ENCODE measurements around the gene ZG16B.

The ZG16B gene

GRCh38 chr16:2799859-2800226 lies 30.3 kb upstream of the ZG16B start:
- H3K4me3 ChIP-seq (ENCODE audit: low read depth, low read length): no peak overlapping the region
- ChIA-PET CTCF (interaction anchor here (1.5 kb wide), 1 partner anchor 39 kb away, joined by 6 read pairs; no protein-coding TSS in a partner anchor), POLR2A (interaction anchor here (0.7 kb wide), 1 partner anchor 32 kb away, joined by 3 read pairs; no protein-coding TSS in a partner anchor)
- no peak overlapping the region for H3K27ac ChIP-seq (ENCODE audit: extremely low read depth, low read depth, low read length)
- H3K9me3 ChIP-seq (ENCODE audit: control insufficient read depth, insufficient read depth, low read depth, low read length): no peaks in the 10 kb centered on the region
- H3K4me1 ChIP-seq (ENCODE audit: control insufficient read depth, insufficient read depth, low read length): peaks cover 8% of the 10 kb centered on the region
- no peaks in the 10 kb centered on the region for H3K36me3 ChIP-seq (ENCODE audit: control insufficient read depth in 2 of 2, insufficient read depth in 1 of 2, low read length in 2 of 2)
- no peak for TF ChIP-seq ZBTB7A (tag by site-specific recombination; IDR thresholded peaks at IDR 0.05; ENCODE audit: low read depth)
- no peak for TF ChIP-seq ZNF26 (tag by site-specific recombination; IDR thresholded peaks at IDR 0.05)
- TF ChIP-seq TRIM28 (IDR thresholded peaks at IDR 0.05; ENCODE audit: borderline replicate concordance, low read length): peak; percentile 95
- no peak for TF ChIP-seq ZNF140 (tag by site-specific recombination; IDR thresholded peaks at IDR 0.05)
- no peak for TF ChIP-seq ZNF423 (tag by site-specific recombination; IDR thresholded peaks at IDR 0.05)
- TF ChIP-seq ZNF335 (tag by site-specific recombination; conservative IDR thresholded peaks at IDR 0.05): peak; percentile 49
- 0 out of 2 replicates have a peak, but pooled peaks have one; percentile 25 for TF ChIP-seq ZSCAN4 (tag by site-specific recombination; IDR thresholded peaks at IDR 0.05)
- peak; percentile 48; the same call in 1 of the 2 replicates for TF ChIP-seq SCRT2 (tag by site-specific recombination; IDR thresholded peaks at IDR 0.05)
- 0 out of 2 replicates have a peak, but pooled peaks have one; percentile 19 for TF ChIP-seq ZNF610 (tag by site-specific recombination; IDR thresholded peaks at IDR 0.05; ENCODE audit: borderline replicate concordance)
- TF ChIP-seq ZBTB20 (tag by site-specific recombination; IDR thresholded peaks at IDR 0.05): no peak
- TF ChIP-seq CTCF (tag by site-specific recombination; IDR thresholded peaks at IDR 0.05): no peak
- TF ChIP-seq ZNF792 (tag by site-specific recombination; IDR thresholded peaks at IDR 0.05): no peak
- no peak for TF ChIP-seq ZNF10 (tag by site-specific recombination; IDR thresholded peaks at IDR 0.05)
- TF ChIP-seq ZNF548 (tag by site-specific recombination; IDR thresholded peaks at IDR 0.05): no peak
- peak; percentile 46 for TF ChIP-seq PATZ1 (tag by site-specific recombination; IDR thresholded peaks at IDR 0.05)
- TF ChIP-seq ZNF394 (tag by site-specific recombination; IDR thresholded peaks at IDR 0.05; ENCODE audit: borderline replicate concordance): no peak
- peak; percentile 58; the same call in 1 of the 2 replicates for TF ChIP-seq ATF2 (tag by site-specific recombination; IDR thresholded peaks at IDR 0.05; ENCODE audit: low read depth)
- TF ChIP-seq ZSCAN23 (tag by site-specific recombination; IDR thresholded peaks at IDR 0.05): peak; percentile 87
- no peak for TF ChIP-seq ZNF664 (tag by site-specific recombination; IDR thresholded peaks at IDR 0.05)
- no peak for TF ChIP-seq ZNF791 (tag by site-specific recombination; IDR thresholded peaks at IDR 0.05)
- TF ChIP-seq ZNF391 (tag by site-specific recombination; IDR thresholded peaks at IDR 0.05; ENCODE audit: borderline replicate concordance, low read depth): peak; percentile 59; the same call in 1 of the 2 replicates
- TF ChIP-seq ZEB2 (tag by site-specific recombination; IDR thresholded peaks at IDR 0.05): peak; percentile 97
- no peak for TF ChIP-seq REST (tag by site-specific recombination; IDR thresholded peaks at IDR 0.05)
- TF ChIP-seq ZNF629 (tag by site-specific recombination; IDR thresholded peaks at IDR 0.05): peak; percentile 96
- TF ChIP-seq GLIS2 (tag by site-specific recombination; IDR thresholded peaks at IDR 0.05): no peak
- no peak for TF ChIP-seq ZNF350 (tag by site-specific recombination; IDR thresholded peaks at IDR 0.05)
- peak; percentile 67; the same call in 1 of the 2 replicates for TF ChIP-seq TCF7L2 (IDR thresholded peaks at IDR 0.05; ENCODE audit: borderline replicate concordance, low read depth, low read length)
- no peak for TF ChIP-seq SALL2 (tag by site-specific recombination; IDR thresholded peaks at IDR 0.05; ENCODE audit: borderline replicate concordance)
